SU-DHL-6 (cell line): ENCODE data around the gene FAM229B.

ENCODE experiments used
- EZH2phosphoT487 ChIP-seq: fragments of 200-600 bp; sonication (generic), shearing (Covaris generic); conservative IDR thresholded peaks from 2 replicates; pipeline ENCODE4 v1.6.1; 2018; ENCODE audit warnings: mild to moderate bottlenecking, antibody characterized with exemption, low read length, moderate library complexity, mixed read lengths
- TF ChIP-seq, protein P1 (sequence below): fragments of 200-600 bp; sonication (generic); IDR thresholded peaks from one replicate; pipeline ENCODE4 v1.5.1; 2017; ENCODE audit warnings: antibody characterized with exemption, mild to moderate bottlenecking, low read length, moderate library complexity; ENCODE audit not compliant: insufficient read depth, poor library complexity, severe bottlenecking

DNA sequence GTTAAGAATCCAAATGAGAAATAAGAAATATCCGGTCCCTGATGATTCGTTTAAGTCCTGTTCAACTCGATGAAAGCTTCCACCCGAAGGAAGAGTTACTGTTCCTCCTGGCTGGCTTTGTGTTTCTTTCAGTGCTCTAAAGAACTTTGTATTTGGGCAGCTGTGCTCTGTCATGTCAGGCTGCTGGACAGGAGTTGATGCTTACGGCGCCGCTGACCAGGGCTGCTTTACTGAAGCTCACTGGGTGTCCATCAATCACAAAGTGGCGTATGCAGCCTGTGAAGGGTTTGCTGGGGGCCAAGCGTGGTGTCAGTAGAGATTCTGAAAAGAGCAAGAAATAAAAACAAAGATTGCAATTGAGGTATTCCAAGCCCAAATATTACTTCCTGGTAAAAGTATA, 21.9 kb downstream of the FAM229B start:
- TF ChIP-seq, protein P1, sequence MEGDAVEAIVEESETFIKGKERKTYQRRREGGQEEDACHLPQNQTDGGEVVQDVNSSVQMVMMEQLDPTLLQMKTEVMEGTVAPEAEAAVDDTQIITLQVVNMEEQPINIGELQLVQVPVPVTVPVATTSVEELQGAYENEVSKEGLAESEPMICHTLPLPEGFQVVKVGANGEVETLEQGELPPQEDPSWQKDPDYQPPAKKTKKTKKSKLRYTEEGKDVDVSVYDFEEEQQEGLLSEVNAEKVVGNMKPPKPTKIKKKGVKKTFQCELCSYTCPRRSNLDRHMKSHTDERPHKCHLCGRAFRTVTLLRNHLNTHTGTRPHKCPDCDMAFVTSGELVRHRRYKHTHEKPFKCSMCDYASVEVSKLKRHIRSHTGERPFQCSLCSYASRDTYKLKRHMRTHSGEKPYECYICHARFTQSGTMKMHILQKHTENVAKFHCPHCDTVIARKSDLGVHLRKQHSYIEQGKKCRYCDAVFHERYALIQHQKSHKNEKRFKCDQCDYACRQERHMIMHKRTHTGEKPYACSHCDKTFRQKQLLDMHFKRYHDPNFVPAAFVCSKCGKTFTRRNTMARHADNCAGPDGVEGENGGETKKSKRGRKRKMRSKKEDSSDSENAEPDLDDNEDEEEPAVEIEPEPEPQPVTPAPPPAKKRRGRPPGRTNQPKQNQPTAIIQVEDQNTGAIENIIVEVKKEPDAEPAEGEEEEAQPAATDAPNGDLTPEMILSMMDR = no peak
- TF ChIP-seq EZH2phosphoT487 = no peak
